GM10847 (cell line): ENCODE results near the gene OR6X1.

ENCODE experiments used
- POLR2A ChIP-seq: IDR thresholded peaks from 2 replicates; pipeline ENCODE4 v1.6.1; 2011; ENCODE audit not compliant: insufficient read length; ENCODE audit errors: extremely low read depth

OR6X1 gene

GRCh38 chr11:123765601-123766000 lies 11.3 kb upstream of the OR6X1 start:
- TF ChIP-seq POLR2A: no peak

- TF ChIP-seq POLR2A: no peak
These were observed 8.1 kb upstream of the OR6X1 start for GRCh38 chr11:123762422-123762821.

- TF ChIP-seq POLR2A: no peak
These were observed 6.6 kb upstream of the OR6X1 start for GRCh38 chr11:123760894-123761293.

- no peak for TF ChIP-seq POLR2A
These were observed 3.7 kb upstream of the OR6X1 start for GRCh38 chr11:123757976-123758375.

- TF ChIP-seq POLR2A: no peak
These were observed 1.5 kb upstream of the OR6X1 start for GRCh38 chr11:123755813-123756212.

- TF ChIP-seq POLR2A: no peak
These were observed 1.0 kb upstream of the OR6X1 start for GRCh38 chr11:123755344-123755743.

GRCh38 chr11:123753110-123753509 lies 1.2 kb downstream of the OR6X1 start:
- no peak for TF ChIP-seq POLR2A

- TF ChIP-seq POLR2A: no peak
These were observed 2.5 kb downstream of the OR6X1 start for GRCh38 chr11:123751781-123752180.

GRCh38 chr11:123745764-123746451 lies 8.4 kb downstream of the OR6X1 start:
- TF ChIP-seq POLR2A: no peak

GRCh38 chr11:123742724-123743120 lies 11.6 kb downstream of the OR6X1 start:
- TF ChIP-seq POLR2A: no peak

GRCh38 chr11:123742031-123742723 lies 12.1 kb downstream of the OR6X1 start:
- no peak for TF ChIP-seq POLR2A

- peak; percentile 57 for TF ChIP-seq POLR2A
These were observed 12.9 kb downstream of the OR6X1 start, which contains the start of gene ZNF202 for GRCh38 chr11:123741159-123742030. ZNF202 (minus strand) TSS chr11:123741660; CDS start chr11:123730888, 10,772 bp downstream.

- no peak for TF ChIP-seq POLR2A
These were observed 13.5 kb downstream of the OR6X1 start for GRCh38 chr11:123740787-123741158.

GRCh38 chr11:123738374-123738773 lies 15.9 kb downstream of the OR6X1 start:
- TF ChIP-seq POLR2A: no peak

GRCh38 chr11:123736769-123737168 lies 17.5 kb downstream of the OR6X1 start:
- TF ChIP-seq POLR2A: no peak

- no peak for TF ChIP-seq POLR2A
These were observed 24.7 kb downstream of the OR6X1 start for GRCh38 chr11:123729602-123730001.

GRCh38 chr11:123725995-123726655 lies 28.2 kb downstream of the OR6X1 start:
- no peak for TF ChIP-seq POLR2A
